Breast epithelium (tissue), 3 donors: ENCODE data around the gene GIPR.

ENCODE experiments used
- CTCF ChIP-seq, 3 donors: fragments of 450-650 bp; IDR thresholded peaks; one replicate each; pipeline ENCODE4 v1.5.1; 2016 to 2017; ENCODE audit warnings: antibody characterized with exemption in 3 of 3, mild to moderate bottlenecking in 3 of 3, moderate library complexity in 3 of 3
- POLR2AphosphoS5 ChIP-seq, 3 donors: sonication (generic); formaldehyde crosslinking; IDR thresholded peaks; one replicate each; pipeline ENCODE4 v1.6.1; 2017; ENCODE audit warnings: antibody characterized with exemption in 3 of 3

- TF ChIP-seq CTCF (IDR thresholded peaks at IDR 0.05) (no peak), POLR2AphosphoS5 (IDR thresholded peaks at IDR 0.05) (no peak)
Measured at GRCh38 chr19:45676851-45677263, 8.8 kb downstream of the GIPR start.
